Gastrocnemius medialis (tissue), 4 donors: ENCODE measurements around the gene MANF. TPM values are rescaled to one million over a fixed set of nuclear protein-coding genes. Genes with fewer than 3 reads are reported as not detected.

Experiments
- ATAC-seq, 2 donors: fragments of 150-250 bp; one replicate each; pipeline ENCODE4 v1.9.1; 2016
- DNase-seq, 2 donors: peaks; one replicate each; pipeline ENCODE4 v3.0.0-alpha.2; 2019
- H3K27ac ChIP-seq, 4 donors: fragments of 200-600 bp; sonication (generic); 1 replicate in 1 of 4; 2 replicates in 3 of 4; pipeline ENCODE4 v1.5.1; 2016 to 2018; ENCODE audit warnings: mild to moderate bottlenecking in 2 of 4, moderate library complexity in 1 of 4
- H3K27me3 ChIP-seq, 3 donors: fragments of 200-600 bp; sonication (generic) in 2 of 3; 1 replicate in 1 of 3; 2 replicates in 2 of 3; pipeline versions ENCODE4 v1.5.1 to v1.6.0; 2016 to 2019; ENCODE audit warnings: mild to moderate bottlenecking in 1 of 3, moderate library complexity in 1 of 3
- H3K36me3 ChIP-seq, 2 donors: fragments of 200-600 bp; sonication (generic) in 1 of 2; one replicate each; pipeline ENCODE4 v1.5.1; 2017 to 2018
- H3K4me1 ChIP-seq, 2 donors: fragments of 200-600 bp; sonication (generic) in 1 of 2; one replicate each; pipeline ENCODE4 v1.5.1; 2016 to 2017; ENCODE audit warnings: mild to moderate bottlenecking in 2 of 2
- H3K4me3 ChIP-seq, 4 donors: fragments of 200-600 bp; sonication (generic) in 3 of 4; 1 replicate in 1 of 4; 2 replicates in 3 of 4; pipeline ENCODE4 v1.5.1; 2016 to 2019; ENCODE audit warnings: mild to moderate bottlenecking in 2 of 4
- H3K9me3 ChIP-seq, 3 donors: fragments of 200-600 bp; sonication (generic) in 2 of 3; 1 replicate in 1 of 3; 2 replicates in 2 of 3; pipeline ENCODE4 v1.5.1; 2016 to 2019
- CTCF ChIP-seq, 5 experiments: fragments of 450-650 bp in 3 of 5; fragments of 200-600 bp in 2 of 5; sonication (generic) in 2 of 5; IDR thresholded peaks in 4 of 5; conservative IDR thresholded peaks in 1 of 5; 1 replicate in 4 of 5; 2 replicates in 1 of 5; pipeline ENCODE4 v1.5.1; 2016 to 2019; ENCODE audit warnings: antibody characterized with exemption in 5 of 5, mild to moderate bottlenecking in 3 of 5, moderate library complexity in 3 of 5
- POLR2A ChIP-seq, 2 donors: fragments of 450-650 bp; IDR thresholded peaks; one replicate each; pipeline ENCODE4 v1.6.1; 2017; ENCODE audit warnings: antibody characterized with exemption in 2 of 2, mild to moderate bottlenecking in 2 of 2, moderate library complexity in 2 of 2
- in situ Hi-C, 4 donors: fragments of 200-750 bp; cut with MboI; loops; one replicate each; pipeline versions ENCODE4 v1.15.0 to v1.8.0; 2017; ENCODE audit warnings: low sequenced_read_pairs in 4 of 4
- intact Hi-C: fragments of 100-400 bp; cut with DNase I; formaldehyde crosslinking; loops from one replicate; pipeline ENCODE4 v1.15.1; 2023; ENCODE audit warnings: low total_unique reads
- total RNA-seq, 4 donors: library from RNA; depleted of rRNA; stranded (reverse); fragments of >200 nt; gene quantifications; one replicate each; pipeline versions ENCODE4 v1.1.0 to v1.2.3, GENCODE V29; 2016

Gene MANF
- total RNA-seq, 4 donors from 2014 or later, result 4.4 to 19.7 (median 11.5) TPM

- H3K4me3 ChIP-seq, result no peak overlapping the region
- peaks cover 6 to 10% of the 10 kb centered on the region in 2 donors for H3K4me1 ChIP-seq
- in situ Hi-C loops (loop anchor here in 3 of 4 donors (10.0 to 25.0 kb wide), 6 partner anchors 115 to 768 kb away; partner anchors contain the start of genes CISH (in 2 of the 3), MAPKAPK3 (in 2 of the 3) and TEX264 (in 1 of the 3)), intact Hi-C loops (loop anchor here (5.0 kb wide), 1 partner anchor 157 kb away; the partner anchor contains the start of gene RAD54L2)
- DNase-seq, result no peak
- no peak overlapping the region for H3K27ac ChIP-seq
- no peak for ATAC-seq
- H3K27me3 ChIP-seq, result no peaks in the 10 kb centered on the region
- no peaks in the 10 kb centered on the region for H3K9me3 ChIP-seq
- H3K36me3 ChIP-seq, result no peaks in the 10 kb centered on the region
- no peak for TF ChIP-seq CTCF (IDR thresholded peaks at IDR 0.05 in 4 of 5, conservative IDR thresholded peaks at IDR 0.05 in 1 of 5)
- no peak for TF ChIP-seq POLR2A (IDR thresholded peaks at IDR 0.05)
Observed at GRCh38 chr3:51379746-51380455, 5.2 kb upstream of the MANF start.

DNA sequence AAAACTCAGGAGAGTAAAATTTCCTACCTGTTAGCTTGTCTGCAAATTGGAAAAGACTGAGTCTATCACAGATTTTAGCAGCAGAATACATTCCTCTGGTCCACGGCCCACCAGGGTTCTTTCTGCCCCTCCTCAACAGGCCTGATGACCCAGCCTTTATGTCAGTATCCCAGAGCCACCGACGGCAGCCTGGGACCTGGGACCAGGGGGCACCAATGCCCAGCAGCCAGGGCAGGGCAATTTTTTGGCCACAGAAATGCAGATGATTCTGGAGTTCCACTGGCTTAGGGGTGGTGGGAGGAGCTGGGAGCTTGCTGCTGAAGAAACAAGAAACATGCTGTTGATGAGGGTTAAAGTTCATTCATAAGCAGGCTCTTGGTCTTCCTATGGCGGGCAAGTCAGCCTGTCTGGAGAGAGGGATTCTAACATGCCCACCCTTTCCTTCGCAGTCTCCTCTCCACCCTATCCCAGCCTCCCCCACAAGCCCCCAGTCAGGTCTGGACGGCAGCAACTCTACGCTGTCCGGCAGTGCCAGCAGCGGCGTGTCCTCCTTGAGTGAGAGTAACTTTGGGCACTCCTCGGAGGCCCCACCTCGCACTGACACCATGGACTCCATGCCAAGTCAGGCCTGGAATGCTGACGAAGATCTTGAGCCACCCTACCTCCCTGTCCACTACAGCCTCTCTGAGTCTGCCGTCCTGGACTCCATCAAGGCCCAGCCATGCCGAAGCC is 4.3 kb upstream of the MANF start:
- in situ Hi-C loops (loop anchor here in 2 of 4 donors (10.0 to 25.0 kb wide), 4 partner anchors 114 to 768 kb away; partner anchors contain the start of genes CISH (in 1 of the 2), MAPKAPK3 (in 1 of the 2) and TEX264 (in 1 of the 2)), intact Hi-C loops (loop anchor here (5.0 kb wide), 1 partner anchor 157 kb away; the partner anchor contains the start of gene RAD54L2)
- H3K27ac ChIP-seq, result no peak overlapping the region
- no peaks in the 10 kb centered on the region for H3K36me3 ChIP-seq
- no peaks in the 10 kb centered on the region for H3K27me3 ChIP-seq
- no peaks in the 10 kb centered on the region for H3K9me3 ChIP-seq
- no peak overlapping the region for H3K4me3 ChIP-seq
- DNase-seq, result no peak
- H3K4me1 ChIP-seq, result peaks cover 8 to 13% of the 10 kb centered on the region in 2 donors
- ATAC-seq, result no peak
- TF ChIP-seq POLR2A (IDR thresholded peaks at IDR 0.05), result no peak
- no peak for TF ChIP-seq CTCF (IDR thresholded peaks at IDR 0.05 in 4 of 5, conservative IDR thresholded peaks at IDR 0.05 in 1 of 5)

DNA sequence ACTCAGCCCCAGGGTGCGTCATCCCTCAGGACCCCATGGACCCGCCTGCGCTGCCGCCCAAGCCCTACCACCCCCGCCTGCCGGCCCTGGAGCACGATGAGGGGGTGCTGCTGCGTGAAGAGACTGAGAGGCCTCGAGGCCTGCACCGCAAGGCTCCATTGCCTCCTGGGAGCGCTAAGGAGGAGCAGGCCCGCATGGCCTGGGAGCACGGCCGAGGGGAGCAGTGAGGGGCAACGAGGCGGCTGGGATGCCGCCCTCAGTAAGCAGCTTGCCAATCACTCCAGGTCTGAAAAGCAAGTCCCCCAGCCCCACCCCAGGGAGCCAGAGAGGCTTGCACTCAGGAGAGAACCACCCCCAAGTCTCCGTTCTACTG is 3.8 kb upstream of the MANF start:
- no peaks in the 10 kb centered on the region for H3K9me3 ChIP-seq
- no peak for ATAC-seq
- H3K4me3 ChIP-seq, result no peak overlapping the region
- intact Hi-C loops, result loop anchor here (5.0 kb wide), 1 partner anchor 156 kb away; the partner anchor contains the start of gene RAD54L2
- H3K4me1 ChIP-seq, result peaks cover 14 to 19% of the 10 kb centered on the region in 2 donors
- no peak for DNase-seq
- H3K27ac ChIP-seq, result no peak overlapping the region
- in situ Hi-C loops, result loop anchor here in 2 of 4 donors (10.0 to 25.0 kb wide), 4 partner anchors 113 to 769 kb away; partner anchors contain the start of genes CISH (in 1 of the 2), MAPKAPK3 (in 1 of the 2) and TEX264 (in 1 of the 2)
- TF ChIP-seq POLR2A (IDR thresholded peaks at IDR 0.05), result no peak
- no peak for TF ChIP-seq CTCF (IDR thresholded peaks at IDR 0.05 in 4 of 5, conservative IDR thresholded peaks at IDR 0.05 in 1 of 5)
- no peaks in the 10 kb centered on the region for H3K27me3 ChIP-seq
- H3K36me3 ChIP-seq, result no peaks in the 10 kb centered on the region

DNA sequence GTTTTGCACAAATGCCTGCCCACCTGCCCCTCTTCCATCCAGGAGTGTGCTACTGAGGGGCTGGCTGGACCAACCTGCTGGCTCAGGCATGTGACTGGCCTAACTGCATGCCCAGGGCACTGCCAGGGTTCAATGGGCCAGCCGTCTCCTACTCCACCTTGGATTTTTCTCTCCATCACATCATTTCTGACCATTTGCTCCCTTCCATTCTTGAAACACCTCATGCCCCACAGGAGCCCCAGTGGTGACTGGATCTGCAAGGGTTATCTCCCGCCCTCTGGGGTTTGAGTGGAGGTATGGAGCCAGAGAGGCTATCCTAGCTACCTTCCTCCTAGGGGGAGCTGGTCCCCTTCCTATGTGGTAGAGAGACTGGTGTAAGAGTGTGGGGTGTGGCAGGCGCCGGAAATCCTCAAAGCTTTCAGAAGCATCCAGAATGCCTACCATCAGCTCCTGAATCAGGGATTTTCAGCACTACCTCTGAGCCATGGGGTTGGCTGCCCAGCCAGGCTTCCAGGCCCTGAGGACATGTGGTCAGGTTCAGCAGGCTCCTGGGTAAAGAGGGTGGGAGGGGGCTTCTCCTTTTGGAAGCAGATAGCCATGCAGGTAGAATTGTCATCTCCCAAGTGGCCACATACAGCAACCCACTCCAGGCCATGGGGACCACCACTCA is 2.9 kb upstream of the MANF start:
- Histone ChIP-seq H3K4me1 (peaks cover 22 to 25% of the 10 kb centered on the region in 2 donors), H3K9me3 (no peaks in the 10 kb centered on the region), H3K27ac (no peak overlapping the region), H3K27me3 (no peaks in the 10 kb centered on the region), H3K4me3 (no peak overlapping the region), H3K36me3 (peaks cover 0 to 2% of the 10 kb centered on the region in 2 donors)
- ATAC-seq (no peak), DNase-seq (no peak)
- intact Hi-C loops, result loop anchor here (5.0 kb wide), 1 partner anchor 155 kb away; the partner anchor contains the start of gene RAD54L2
- no peak for TF ChIP-seq POLR2A (IDR thresholded peaks at IDR 0.05)
- TF ChIP-seq CTCF (IDR thresholded peaks at IDR 0.05 in 4 of 5, conservative IDR thresholded peaks at IDR 0.05 in 1 of 5), result no peak
- in situ Hi-C loops, result loop anchor here in 2 of 4 donors (10.0 to 25.0 kb wide), 4 partner anchors 113 to 770 kb away; partner anchors contain the start of genes CISH (in 1 of the 2), MAPKAPK3 (in 1 of the 2) and TEX264 (in 1 of the 2)
